Mesothelial cell of epicardium (in vitro differentiated cells): ENCODE results near the gene TMIE. TPM values are rescaled to one million over a fixed set of nuclear protein-coding genes. Genes with fewer than 3 reads are reported as not detected.
A peak's percentile ranks its signal among the peaks of the same experiment; 100 is the strongest.

ENCODE experiments used
- DNase-seq, 2 experiments: peaks; one replicate each; pipeline ENCODE4 v3.0.0; 2021; ENCODE audit warnings: low spot score in 2 of 2; ENCODE audit not compliant: unreplicated experiment in 2 of 2
- H3K27ac Mint-ChIP-seq: 2 replicates; pipeline ENCODE4 v1.8.0; 2021; ENCODE audit warnings: mixed read lengths
- H3K27me3 Mint-ChIP-seq: 2 replicates; pipeline ENCODE4 v1.8.0; 2021; ENCODE audit warnings: low read depth, mixed read lengths
- H3K36me3 Mint-ChIP-seq: 2 replicates; pipeline ENCODE4 v1.8.0; 2021; ENCODE audit warnings: mixed read lengths
- H3K4me1 Mint-ChIP-seq: 2 replicates; pipeline ENCODE4 v1.8.0; 2021; ENCODE audit warnings: mixed read lengths
- H3K4me3 Mint-ChIP-seq: 2 replicates; pipeline ENCODE4 v1.8.0; 2021; ENCODE audit warnings: mild to moderate bottlenecking, moderate library complexity, mixed read lengths
- H3K9me3 Mint-ChIP-seq: 2 replicates; pipeline ENCODE4 v1.8.0; 2021; ENCODE audit warnings: mixed read lengths
- total RNA-seq: library from RNA; stranded (reverse); gene quantifications from 3 replicates; pipeline ENCODE4 v1.2.1, GENCODE V29; 2021
- TF ChIP-seq, protein P1 (sequence below): fragments of 200-600 bp; sonication (generic); IDR thresholded peaks from one replicate; pipeline ENCODE4 v1.5.0; 2021; ENCODE audit warnings: antibody characterized with exemption; ENCODE audit not compliant: unreplicated experiment

TMIE gene, protein sequence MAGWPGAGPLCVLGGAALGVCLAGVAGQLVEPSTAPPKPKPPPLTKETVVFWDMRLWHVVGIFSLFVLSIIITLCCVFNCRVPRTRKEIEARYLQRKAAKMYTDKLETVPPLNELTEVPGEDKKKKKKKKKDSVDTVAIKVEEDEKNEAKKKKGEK
- 0.31 to 0.68 TPM (median 0.54 TPM) in 3 replicates for total RNA-seq

DNA sequence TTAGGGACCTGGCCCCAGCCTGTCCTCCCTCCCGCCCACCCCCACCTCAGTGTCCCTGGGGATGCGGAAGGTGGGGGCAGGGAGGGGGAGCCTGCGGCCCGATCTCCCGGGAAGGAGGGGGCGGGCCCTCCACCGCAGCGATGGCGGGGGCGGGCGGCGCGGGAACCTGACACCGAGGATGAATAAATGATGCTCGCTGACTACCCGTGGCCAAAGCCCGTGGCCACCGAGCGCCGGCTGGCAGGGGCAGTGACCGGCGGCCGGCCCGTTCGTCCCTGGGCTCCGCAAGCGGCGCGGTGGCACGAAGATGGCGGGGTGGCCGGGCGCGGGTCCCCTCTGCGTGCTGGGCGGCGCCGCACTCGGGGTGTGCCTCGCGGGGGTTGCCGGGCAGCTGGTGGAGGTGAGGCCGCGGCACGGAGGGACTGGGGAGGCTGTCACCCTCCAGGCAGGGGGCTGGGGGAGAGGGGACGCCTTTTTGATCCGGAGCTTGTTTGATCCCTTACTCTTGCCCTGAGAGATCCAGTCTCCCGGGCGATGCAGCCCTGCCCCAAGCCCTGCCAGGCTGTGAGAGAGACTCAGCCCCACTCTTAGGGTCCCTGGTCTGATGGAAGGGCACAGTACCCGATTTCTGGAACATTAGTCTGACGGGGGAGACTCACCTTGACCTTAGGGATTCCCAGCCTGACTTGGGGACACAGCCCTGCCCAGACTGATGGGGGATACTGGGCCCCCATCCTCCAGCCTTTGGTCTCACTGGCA is at the start of gene TMIE:
Gene TMIE, plus strand, starts transcription at position 212 of the 759 bp plus-strand sequence. Its CDS starts 96 bp downstream, at position 308.
- peaks cover 23% of the 10 kb centered on the region for H3K27me3 Mint-ChIP-seq
- no peaks in the 10 kb centered on the region for H3K36me3 Mint-ChIP-seq
- H3K9me3 Mint-ChIP-seq: no peaks in the 10 kb centered on the region
- H3K4me1 Mint-ChIP-seq: peaks cover 29% of the 10 kb centered on the region
- peak within 1 kb of the TSS; percentile 19 for H3K27ac Mint-ChIP-seq
- DNase-seq: no peak
- TF ChIP-seq, protein P1, sequence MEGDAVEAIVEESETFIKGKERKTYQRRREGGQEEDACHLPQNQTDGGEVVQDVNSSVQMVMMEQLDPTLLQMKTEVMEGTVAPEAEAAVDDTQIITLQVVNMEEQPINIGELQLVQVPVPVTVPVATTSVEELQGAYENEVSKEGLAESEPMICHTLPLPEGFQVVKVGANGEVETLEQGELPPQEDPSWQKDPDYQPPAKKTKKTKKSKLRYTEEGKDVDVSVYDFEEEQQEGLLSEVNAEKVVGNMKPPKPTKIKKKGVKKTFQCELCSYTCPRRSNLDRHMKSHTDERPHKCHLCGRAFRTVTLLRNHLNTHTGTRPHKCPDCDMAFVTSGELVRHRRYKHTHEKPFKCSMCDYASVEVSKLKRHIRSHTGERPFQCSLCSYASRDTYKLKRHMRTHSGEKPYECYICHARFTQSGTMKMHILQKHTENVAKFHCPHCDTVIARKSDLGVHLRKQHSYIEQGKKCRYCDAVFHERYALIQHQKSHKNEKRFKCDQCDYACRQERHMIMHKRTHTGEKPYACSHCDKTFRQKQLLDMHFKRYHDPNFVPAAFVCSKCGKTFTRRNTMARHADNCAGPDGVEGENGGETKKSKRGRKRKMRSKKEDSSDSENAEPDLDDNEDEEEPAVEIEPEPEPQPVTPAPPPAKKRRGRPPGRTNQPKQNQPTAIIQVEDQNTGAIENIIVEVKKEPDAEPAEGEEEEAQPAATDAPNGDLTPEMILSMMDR: no peak
- H3K4me3 Mint-ChIP-seq: peak within 1 kb of the TSS; percentile 39

DNA sequence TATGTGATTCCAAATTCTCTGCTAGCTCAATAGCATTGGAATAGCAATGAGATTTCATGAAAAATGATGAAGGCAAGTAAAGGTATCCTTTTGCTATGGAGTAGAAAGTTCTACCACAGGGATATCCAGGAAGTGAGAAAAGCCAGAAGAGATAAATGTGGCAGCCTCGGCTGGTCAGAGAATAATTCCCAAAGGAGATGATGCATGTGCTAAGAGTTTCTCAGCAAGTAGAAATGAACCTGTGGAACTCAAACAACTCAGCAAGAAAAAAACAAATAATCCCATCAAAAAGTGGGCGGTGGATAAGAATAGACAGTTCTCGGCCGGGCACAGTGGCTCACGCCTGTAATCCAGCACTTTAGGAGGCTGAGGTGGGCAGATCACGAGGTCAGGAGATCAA is 45.9 kb upstream of the TMIE start:
- DNase-seq: no peak
- Mint-ChIP-seq H3K27me3 (peaks cover 10% of the 10 kb centered on the region), H3K4me1 (peaks cover under 1% of the 10 kb centered on the region), H3K4me3 (no peak overlapping the region), H3K9me3 (peaks cover 22% of the 10 kb centered on the region), H3K27ac (no peak overlapping the region), H3K36me3 (no peaks in the 10 kb centered on the region)
- TF ChIP-seq, protein P1: no peak

DNA sequence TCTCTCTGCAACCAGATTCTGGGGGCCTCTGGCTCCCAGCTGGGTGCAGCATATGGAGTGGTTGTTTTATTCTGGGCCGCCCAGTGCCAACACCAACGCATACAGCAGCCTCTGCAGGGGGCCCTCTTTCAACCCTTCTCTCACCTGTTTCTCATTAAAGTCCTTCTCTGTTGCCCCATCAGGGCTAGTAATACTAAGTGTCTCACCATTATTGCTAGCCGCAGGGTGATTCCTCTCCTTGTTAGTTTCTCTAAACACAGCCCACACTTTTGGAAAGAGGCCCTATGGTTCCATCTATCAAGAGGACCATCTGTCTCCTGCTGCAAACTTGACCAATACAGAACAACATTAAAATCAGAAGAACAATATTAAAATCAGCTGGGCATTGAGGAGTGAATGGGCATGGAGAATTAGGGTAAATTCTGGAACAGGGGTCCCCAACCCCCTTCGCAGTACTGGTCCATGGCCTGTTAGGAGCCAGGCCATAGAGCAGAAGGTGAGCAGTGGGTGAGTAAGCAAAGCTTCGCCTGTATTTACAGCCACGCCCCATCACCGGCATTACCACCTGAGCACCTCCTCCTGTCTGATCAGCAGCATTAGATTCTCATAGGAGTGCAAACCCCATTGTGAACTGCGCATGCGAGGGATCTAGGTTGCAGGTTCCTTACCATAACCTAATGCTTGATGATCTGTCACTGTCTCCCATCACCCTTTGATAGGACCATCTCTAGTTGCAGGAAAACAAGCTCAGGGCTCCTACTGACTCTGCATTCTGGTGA is 44.2 kb upstream of the TMIE start:
- TF ChIP-seq, protein P1: no peak
- Mint-ChIP-seq H3K9me3 (peaks cover 7% of the 10 kb centered on the region), H3K4me3 (no peak overlapping the region), H3K36me3 (no peaks in the 10 kb centered on the region), H3K27ac (no peak overlapping the region), H3K27me3 (peaks cover 10% of the 10 kb centered on the region), H3K4me1 (peaks cover 14% of the 10 kb centered on the region)
- no peak for DNase-seq

DNA sequence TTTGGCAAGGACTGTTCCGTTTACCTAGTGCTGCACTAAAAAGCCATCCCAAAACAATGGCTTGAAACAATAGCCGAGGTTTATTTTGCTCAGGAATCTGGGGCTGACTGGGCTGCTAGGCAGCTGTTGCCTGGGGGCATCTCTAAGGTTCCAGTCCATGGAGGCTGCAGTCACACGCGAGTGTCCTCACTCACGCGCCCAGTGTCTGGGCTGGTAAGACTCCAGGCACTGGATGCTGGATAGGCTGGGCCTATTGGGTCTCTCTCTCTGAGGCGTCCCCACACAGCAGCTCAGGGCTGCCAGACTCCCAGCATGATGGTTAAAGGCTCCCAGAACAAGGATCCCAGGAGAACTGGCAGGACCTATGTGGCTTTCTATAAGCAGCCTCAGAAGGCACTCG is 41.9 kb upstream of the TMIE start:
- TF ChIP-seq, protein P1: no peak
- H3K9me3 Mint-ChIP-seq: no peaks in the 10 kb centered on the region
- peaks cover 10% of the 10 kb centered on the region for H3K27me3 Mint-ChIP-seq
- no peak overlapping the region for H3K4me3 Mint-ChIP-seq
- no peak overlapping the region for H3K27ac Mint-ChIP-seq
- DNase-seq: no peak
- H3K4me1 Mint-ChIP-seq: peaks cover 36% of the 10 kb centered on the region
- no peaks in the 10 kb centered on the region for H3K36me3 Mint-ChIP-seq

DNA sequence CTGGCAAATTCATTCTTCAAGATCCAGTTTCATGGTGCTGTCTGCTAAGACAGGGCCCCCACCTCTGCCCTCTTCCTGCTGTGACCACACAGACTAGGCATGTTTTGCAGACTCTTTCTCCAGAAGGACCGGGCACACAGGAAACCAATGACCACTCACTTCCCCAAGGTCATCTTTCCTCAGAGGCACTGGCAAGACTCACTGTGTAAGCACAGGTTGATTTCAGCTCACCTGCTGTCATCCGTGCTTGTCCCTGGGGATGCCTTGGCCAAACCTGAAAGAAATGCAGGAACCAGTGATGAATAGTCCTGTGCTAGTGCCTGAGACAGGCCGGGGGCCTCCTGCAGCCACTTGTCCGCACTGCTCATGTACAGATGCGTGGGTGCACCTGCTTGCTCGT is 41.2 kb upstream of the TMIE start:
- H3K4me1 Mint-ChIP-seq: peaks cover 36% of the 10 kb centered on the region

More for the DNA sequence above, 41.2 kb upstream of the TMIE start:
- Mint-ChIP-seq H3K27me3 (peaks cover 7% of the 10 kb centered on the region), H3K9me3 (no peaks in the 10 kb centered on the region), H3K36me3 (no peaks in the 10 kb centered on the region), H3K4me3 (no peak overlapping the region), H3K27ac (no peak overlapping the region)
- no peak for DNase-seq
- TF ChIP-seq, protein P1: no peak
